ENCODE measurements around the gene UBE4A.
"Not testable (repeated sequence)": the region's sequence is repeated elsewhere in the genome, so short reads cannot be mapped to it uniquely, and the experiment has no call there.

The UBE4A gene

GRCh38 chr11:118401880-118402590, 42.6 kb downstream of the UBE4A start:
- TF ChIP-seq, protein P1, sequence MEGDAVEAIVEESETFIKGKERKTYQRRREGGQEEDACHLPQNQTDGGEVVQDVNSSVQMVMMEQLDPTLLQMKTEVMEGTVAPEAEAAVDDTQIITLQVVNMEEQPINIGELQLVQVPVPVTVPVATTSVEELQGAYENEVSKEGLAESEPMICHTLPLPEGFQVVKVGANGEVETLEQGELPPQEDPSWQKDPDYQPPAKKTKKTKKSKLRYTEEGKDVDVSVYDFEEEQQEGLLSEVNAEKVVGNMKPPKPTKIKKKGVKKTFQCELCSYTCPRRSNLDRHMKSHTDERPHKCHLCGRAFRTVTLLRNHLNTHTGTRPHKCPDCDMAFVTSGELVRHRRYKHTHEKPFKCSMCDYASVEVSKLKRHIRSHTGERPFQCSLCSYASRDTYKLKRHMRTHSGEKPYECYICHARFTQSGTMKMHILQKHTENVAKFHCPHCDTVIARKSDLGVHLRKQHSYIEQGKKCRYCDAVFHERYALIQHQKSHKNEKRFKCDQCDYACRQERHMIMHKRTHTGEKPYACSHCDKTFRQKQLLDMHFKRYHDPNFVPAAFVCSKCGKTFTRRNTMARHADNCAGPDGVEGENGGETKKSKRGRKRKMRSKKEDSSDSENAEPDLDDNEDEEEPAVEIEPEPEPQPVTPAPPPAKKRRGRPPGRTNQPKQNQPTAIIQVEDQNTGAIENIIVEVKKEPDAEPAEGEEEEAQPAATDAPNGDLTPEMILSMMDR (IDR thresholded peaks at IDR 0.05; ENCODE audit: control insufficient read depth, insufficient read depth, low read depth, low read length, missing control alignments), result peak; percentile 10
- peak overlapping the region; percentile 94 for H3K4me3 ChIP-seq (ENCODE audit: control insufficient read depth, low read depth, low read length)
- DNase-seq (ENCODE audit: low read depth), result peak; percentile 88

DNA sequence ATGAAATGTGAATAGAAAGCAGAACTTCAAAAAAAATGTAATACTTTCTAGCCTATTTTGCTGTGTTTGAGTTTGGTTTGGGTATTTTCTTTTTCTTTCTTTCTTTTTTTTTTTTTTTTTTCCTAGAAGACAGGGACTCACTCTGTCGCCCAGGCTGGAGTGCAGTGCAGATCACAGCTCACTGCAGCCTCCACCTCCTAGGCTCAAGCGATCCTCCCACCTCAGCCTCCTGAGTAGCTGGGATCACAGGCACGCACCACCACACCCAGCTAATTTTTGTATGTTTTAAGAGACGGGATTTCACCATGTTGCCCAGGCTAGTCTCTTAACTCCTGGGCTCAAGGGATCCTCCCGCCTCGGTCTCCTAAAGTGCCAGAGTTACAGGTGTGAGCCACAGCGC, 43.2 kb downstream of the UBE4A start:
- DNase-seq (ENCODE audit: low read depth), result not testable (repeated sequence)
- H3K4me3 ChIP-seq (ENCODE audit: control insufficient read depth, low read depth, low read length), result peak overlapping the region; percentile 33

- peak; percentile 14 for DNase-seq (ENCODE audit: low read depth)
- TF ChIP-seq, protein P1 (IDR thresholded peaks at IDR 0.05; ENCODE audit: control insufficient read depth, insufficient read depth, low read depth, low read length, missing control alignments), result no peak
Measured at GRCh38 chr11:118406599-118407166, 47.3 kb downstream of the UBE4A start.

GRCh38 chr11:118410055-118410745, 50.8 kb downstream of the UBE4A start:
- TF ChIP-seq, protein P1 (IDR thresholded peaks at IDR 0.05; ENCODE audit: control insufficient read depth, insufficient read depth, low read depth, low read length, missing control alignments), result no peak
- H3K4me3 ChIP-seq (ENCODE audit: control insufficient read depth, low read depth, low read length), result no peak overlapping the region
- no peak for DNase-seq (ENCODE audit: low read depth)

More at GRCh38 chr11:118406599-118407166, 47.3 kb downstream of the UBE4A start:
- no peak overlapping the region for H3K4me3 ChIP-seq (ENCODE audit: control insufficient read depth, low read depth, low read length)

DNA sequence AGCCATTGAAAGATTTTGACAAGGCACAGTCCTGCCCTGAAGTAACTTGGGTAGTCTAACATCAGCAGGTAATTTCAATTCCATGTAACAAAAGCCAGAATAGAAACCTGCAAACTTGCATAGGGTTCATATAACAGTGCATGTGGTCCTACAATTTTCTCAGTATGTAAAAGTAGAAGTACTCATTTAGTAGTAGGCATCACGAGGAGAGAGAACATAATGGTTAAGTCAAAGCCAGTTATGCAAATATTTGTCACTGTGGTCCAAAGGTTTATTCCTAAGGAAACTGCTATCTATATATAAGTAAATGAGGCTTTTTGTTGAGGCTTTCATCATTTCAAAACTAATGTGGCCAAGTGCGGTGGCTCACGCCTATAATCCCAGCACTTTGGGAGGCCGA, 52.1 kb downstream of the UBE4A start:
- H3K4me3 ChIP-seq (ENCODE audit: control insufficient read depth, low read depth, low read length), result no peak overlapping the region
- TF ChIP-seq, protein P1 (IDR thresholded peaks at IDR 0.05; ENCODE audit: control insufficient read depth, insufficient read depth, low read depth, low read length, missing control alignments), result no peak
- no peak for DNase-seq (ENCODE audit: low read depth)

DNA sequence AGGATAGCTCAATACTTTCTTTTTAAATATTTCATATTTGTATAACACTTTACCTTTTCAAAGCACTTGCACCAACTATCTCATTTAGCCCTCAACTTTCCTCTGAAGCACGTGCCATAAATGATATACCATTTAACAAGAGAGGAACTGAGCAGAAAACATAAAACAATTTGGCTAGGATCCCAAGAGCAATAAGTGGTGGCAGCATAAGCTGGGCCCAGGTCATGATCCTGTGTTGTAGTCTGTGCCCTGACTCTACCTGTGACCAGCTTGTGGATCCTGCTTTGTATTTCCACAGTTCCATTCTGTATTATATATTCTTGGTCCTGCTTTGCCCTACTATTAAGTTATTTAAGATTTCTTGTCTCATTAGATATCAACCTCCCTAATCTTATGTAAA, 53.5 kb downstream of the UBE4A start:
- TF ChIP-seq, protein P1 (IDR thresholded peaks at IDR 0.05; ENCODE audit: control insufficient read depth, insufficient read depth, low read depth, low read length, missing control alignments), result no peak

More for the DNA sequence above, 53.5 kb downstream of the UBE4A start:
- DNase-seq (ENCODE audit: low read depth), result no peak
- H3K4me3 ChIP-seq (ENCODE audit: control insufficient read depth, low read depth, low read length), result no peak overlapping the region

Measured in AG09309 (cell line).